ENCODE results near the gene TMC2.

The TMC2 gene

DNA sequence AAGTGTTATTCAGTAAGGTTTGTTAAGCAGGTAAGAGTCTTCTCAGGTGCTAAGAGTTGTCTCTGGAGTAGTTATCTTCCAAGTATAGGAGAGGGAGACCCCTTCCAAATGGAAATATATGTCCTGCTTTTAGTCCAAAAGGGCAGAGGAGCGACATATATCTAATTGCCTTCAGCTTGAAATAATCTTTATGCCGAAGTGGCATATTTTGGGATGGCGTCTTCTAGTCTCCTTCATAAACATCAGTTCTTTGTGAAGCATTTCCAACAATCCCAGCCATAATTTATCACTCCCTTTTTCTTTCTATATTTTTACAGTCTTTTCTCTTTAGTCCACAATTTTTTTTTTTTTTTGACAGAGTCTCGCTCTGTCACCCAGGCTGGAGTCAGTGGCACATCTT lies 6.0 kb downstream of the TMC2 start:
- Histone ChIP-seq H3K9me3 (ENCODE audit: control insufficient read depth in 2 of 2, low read length in 2 of 2) (no peaks in the 10 kb centered on the region), H3K27me3 (ENCODE audit: control insufficient read depth in 1 of 2, insufficient read depth in 2 of 2, low read length in 2 of 2) (peaks cover 6 to 9% of the 10 kb centered on the region in 2 donors), H3K4me3 (ENCODE audit: low read length in 2 of 2) (no peak overlapping the region), H3K4me1 (ENCODE audit: control insufficient read depth, insufficient read depth, low read length) (no peaks in the 10 kb centered on the region), H3K27ac (ENCODE audit: low read length) (no peak overlapping the region), H3K9ac (ENCODE audit: low read length in 2 of 2) (no peak overlapping the region), H3K36me3 (ENCODE audit: control insufficient read depth in 2 of 2, insufficient read depth in 2 of 2, low read length in 2 of 2) (no peaks in the 10 kb centered on the region)

DNA sequence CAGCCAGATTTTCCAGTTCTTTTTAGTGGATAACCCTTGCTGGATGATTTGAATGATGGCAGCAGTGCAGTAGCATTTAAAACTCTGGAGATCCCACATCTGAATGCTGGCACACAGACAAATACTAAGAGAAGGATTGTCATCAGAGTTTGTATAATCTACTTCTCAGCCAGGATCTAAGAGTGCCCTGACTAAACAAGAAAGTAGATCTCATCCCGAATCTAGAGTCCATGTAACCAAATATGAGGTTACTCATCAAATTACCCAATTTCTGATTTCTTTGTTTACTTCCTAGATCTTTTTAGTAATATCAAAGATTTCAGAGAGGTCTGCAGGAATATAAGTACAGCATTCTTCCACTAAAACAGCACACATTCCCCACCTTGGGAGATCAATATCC lies 7.8 kb downstream of the TMC2 start:
- H3K4me3 ChIP-seq (ENCODE audit: low read length in 2 of 2), result no peak overlapping the region
- no peaks in the 10 kb centered on the region for H3K36me3 ChIP-seq (ENCODE audit: control insufficient read depth in 2 of 2, insufficient read depth in 2 of 2, low read length in 2 of 2)
- peaks cover 0 to 4% of the 10 kb centered on the region in 2 donors for H3K27me3 ChIP-seq (ENCODE audit: control insufficient read depth in 1 of 2, insufficient read depth in 2 of 2, low read length in 2 of 2)
- H3K9me3 ChIP-seq (ENCODE audit: control insufficient read depth in 2 of 2, low read length in 2 of 2), result no peaks in the 10 kb centered on the region
- no peak overlapping the region for H3K9ac ChIP-seq (ENCODE audit: low read length in 2 of 2)
- H3K4me1 ChIP-seq (ENCODE audit: control insufficient read depth, insufficient read depth, low read length), result no peaks in the 10 kb centered on the region
- no peak overlapping the region for H3K27ac ChIP-seq (ENCODE audit: low read length)

DNA sequence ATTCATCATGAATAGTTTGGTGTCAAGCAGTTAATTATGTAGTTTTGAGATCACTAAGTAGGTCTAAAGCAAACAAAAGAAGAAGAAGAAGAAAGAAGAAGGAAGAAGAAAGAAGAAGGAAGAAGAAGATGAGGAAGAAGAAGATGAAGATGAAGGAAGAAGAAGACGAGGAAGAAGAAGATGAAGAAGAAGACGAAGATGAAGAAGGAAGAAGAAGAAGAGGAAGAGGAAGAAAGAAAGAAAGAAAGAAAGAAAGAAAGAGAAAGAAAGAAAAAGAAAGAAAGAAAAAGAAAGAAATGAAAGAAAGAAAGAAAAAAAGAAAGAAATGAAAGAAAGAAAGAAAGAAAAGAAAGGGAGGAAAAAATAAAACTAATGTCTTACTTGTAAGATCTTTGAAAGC lies 9.2 kb downstream of the TMC2 start:
- Histone ChIP-seq H3K4me1 (ENCODE audit: control insufficient read depth, insufficient read depth, low read length) (no peaks in the 10 kb centered on the region), H3K27ac (ENCODE audit: low read length) (no peak overlapping the region), H3K9ac (ENCODE audit: low read length in 2 of 2) (no peak overlapping the region), H3K9me3 (ENCODE audit: control insufficient read depth in 2 of 2, low read length in 2 of 2) (no peaks in the 10 kb centered on the region), H3K4me3 (ENCODE audit: low read length in 2 of 2) (no peak overlapping the region), H3K27me3 (ENCODE audit: control insufficient read depth in 1 of 2, insufficient read depth in 2 of 2, low read length in 2 of 2) (peaks cover 0 to 4% of the 10 kb centered on the region in 2 donors), H3K36me3 (ENCODE audit: control insufficient read depth in 2 of 2, insufficient read depth in 2 of 2, low read length in 2 of 2) (no peaks in the 10 kb centered on the region)

DNA sequence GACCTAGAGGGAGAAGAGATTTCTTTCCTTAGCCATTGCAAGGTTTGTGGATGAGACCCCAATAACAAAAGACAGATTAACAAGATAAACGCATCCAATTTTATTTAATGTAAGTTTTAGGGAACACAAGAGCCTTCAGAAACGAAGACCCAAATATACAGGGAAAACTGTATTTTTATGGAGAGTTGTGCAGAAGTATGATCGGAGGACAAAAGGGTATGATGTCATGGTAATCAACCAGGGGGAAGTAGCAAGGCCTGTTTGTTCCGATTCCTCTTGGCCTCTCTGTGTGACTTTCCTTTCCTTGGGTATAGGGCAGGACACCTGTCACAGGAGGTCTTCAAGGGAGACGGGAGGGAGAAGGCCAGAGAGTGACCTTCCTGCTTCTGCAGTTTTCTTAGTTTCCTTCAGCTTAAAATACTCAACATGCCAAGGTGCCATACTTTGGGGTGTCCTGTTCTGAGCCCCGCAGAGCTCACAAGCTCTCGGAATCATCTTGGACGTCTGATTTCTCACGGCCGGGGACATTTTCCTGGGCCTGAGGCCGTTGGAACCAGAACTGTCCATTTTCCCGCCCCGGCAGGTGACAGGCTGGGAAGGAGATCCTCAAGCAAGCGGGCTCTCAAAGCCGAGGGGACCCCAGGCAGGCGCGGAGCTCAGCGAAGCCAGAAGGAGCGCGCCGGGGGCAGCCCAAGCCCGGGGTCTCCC lies 21.7 kb downstream of the TMC2 start:
- peak overlapping the region in 1 of 2 donors; percentile 22 for H3K4me3 ChIP-seq (ENCODE audit: low read length in 2 of 2)
- H3K9me3 ChIP-seq (ENCODE audit: control insufficient read depth in 2 of 2, low read length in 2 of 2), result no peaks in the 10 kb centered on the region
- peaks cover 28% of the 10 kb centered on the region in 2 donors for H3K27me3 ChIP-seq (ENCODE audit: control insufficient read depth in 1 of 2, insufficient read depth in 2 of 2, low read length in 2 of 2)
- peaks cover 7% of the 10 kb centered on the region for H3K4me1 ChIP-seq (ENCODE audit: control insufficient read depth, insufficient read depth, low read length)
- H3K9ac ChIP-seq (ENCODE audit: low read length in 2 of 2), result no peak overlapping the region
- H3K36me3 ChIP-seq (ENCODE audit: control insufficient read depth in 2 of 2, insufficient read depth in 2 of 2, low read length in 2 of 2), result no peaks in the 10 kb centered on the region
- H3K27ac ChIP-seq (ENCODE audit: low read length), result no peak overlapping the region

DNA sequence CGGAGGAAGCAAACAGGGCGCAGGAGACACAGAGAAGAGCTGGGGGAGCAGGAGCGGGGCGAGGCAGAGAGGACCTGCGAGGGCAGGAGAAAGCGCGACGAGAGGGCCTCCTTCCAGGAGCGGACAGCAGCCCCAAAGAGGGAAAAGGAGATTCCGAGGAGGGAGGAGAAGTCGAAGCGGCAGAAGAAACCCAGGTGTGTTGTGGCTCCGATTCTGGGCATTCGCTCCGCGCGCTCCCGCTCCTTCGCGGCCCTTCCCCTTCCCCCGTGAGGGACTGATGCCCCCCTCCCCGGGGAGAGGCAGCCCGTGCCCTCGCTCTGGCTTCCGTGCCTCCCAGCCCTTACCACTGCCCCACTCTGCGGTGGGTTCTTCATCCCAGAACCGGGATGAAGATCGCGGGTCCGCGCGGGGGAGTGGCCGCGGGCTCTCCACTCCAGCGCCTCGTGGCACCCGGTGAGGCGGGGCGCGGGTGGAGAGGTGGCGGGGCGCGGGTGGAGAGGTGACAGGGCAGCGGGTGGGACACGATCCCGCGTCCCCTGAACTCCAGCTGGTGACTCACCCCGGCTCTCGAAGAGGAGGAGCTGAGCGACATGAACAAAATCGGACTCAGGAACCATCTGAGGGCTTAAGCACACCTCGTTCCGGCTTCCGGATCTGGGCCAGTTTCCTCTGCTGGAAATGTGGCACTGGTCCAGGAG lies 22.4 kb downstream of the TMC2 start:
- Histone ChIP-seq H3K4me3 (ENCODE audit: low read length in 2 of 2) (peak overlapping the region; percentile 22 to 40), H3K9ac (ENCODE audit: low read length in 2 of 2) (no peak overlapping the region), H3K27me3 (ENCODE audit: control insufficient read depth in 1 of 2, insufficient read depth in 2 of 2, low read length in 2 of 2) (peaks cover 28% of the 10 kb centered on the region in 2 donors), H3K4me1 (ENCODE audit: control insufficient read depth, insufficient read depth, low read length) (peaks cover 7% of the 10 kb centered on the region), H3K36me3 (ENCODE audit: control insufficient read depth in 2 of 2, insufficient read depth in 2 of 2, low read length in 2 of 2) (no peaks in the 10 kb centered on the region), H3K9me3 (ENCODE audit: control insufficient read depth in 2 of 2, low read length in 2 of 2) (no peaks in the 10 kb centered on the region), H3K27ac (ENCODE audit: low read length) (no peak overlapping the region)

DNA sequence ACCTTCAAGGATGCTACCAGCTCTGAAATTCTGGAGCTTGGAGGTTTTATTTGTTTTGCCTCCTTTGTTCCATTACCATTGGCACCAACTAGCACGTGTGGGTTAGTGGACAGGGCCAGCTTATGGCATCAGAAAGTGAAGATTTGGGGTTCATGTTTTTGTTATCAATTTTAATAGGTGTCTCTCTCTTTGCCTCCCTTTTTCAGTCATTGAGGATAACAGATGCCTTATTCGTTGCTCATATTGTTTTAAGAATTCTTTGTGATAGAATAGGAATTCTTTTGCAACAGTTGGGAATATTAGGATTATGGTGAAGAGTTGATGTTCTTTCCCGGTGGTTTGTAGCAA lies 22.9 kb downstream of the TMC2 start:
- H3K27me3 ChIP-seq (ENCODE audit: control insufficient read depth in 1 of 2, insufficient read depth in 2 of 2, low read length in 2 of 2), result peaks cover 28% of the 10 kb centered on the region in 2 donors
- no peak overlapping the region for H3K27ac ChIP-seq (ENCODE audit: low read length)
- H3K9me3 ChIP-seq (ENCODE audit: control insufficient read depth in 2 of 2, low read length in 2 of 2), result no peaks in the 10 kb centered on the region
- H3K4me1 ChIP-seq (ENCODE audit: control insufficient read depth, insufficient read depth, low read length), result peaks cover 7% of the 10 kb centered on the region
- peak overlapping the region in 1 of 2 donors; percentile 22 for H3K4me3 ChIP-seq (ENCODE audit: low read length in 2 of 2)
- no peaks in the 10 kb centered on the region for H3K36me3 ChIP-seq (ENCODE audit: control insufficient read depth in 2 of 2, insufficient read depth in 2 of 2, low read length in 2 of 2)
- H3K9ac ChIP-seq (ENCODE audit: low read length in 2 of 2), result no peak overlapping the region

DNA sequence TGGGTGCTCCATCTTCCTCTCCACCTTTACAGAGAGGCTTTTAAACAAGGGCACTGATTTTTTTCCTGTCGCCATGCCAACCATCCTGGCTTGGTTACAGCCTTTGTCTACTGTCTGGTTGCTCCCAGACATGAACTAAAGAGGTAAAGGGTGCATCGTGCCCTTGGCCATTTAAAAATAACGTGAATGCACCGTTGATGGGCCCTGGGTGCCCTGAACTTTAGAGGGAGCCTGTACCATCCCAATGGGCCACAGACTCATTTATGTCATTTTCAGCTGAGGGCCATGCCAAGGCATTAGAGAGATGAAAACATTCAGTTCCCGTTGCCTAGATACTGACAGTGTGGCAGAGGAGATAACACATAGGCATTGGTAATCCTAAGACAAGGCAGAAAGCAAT lies 23.3 kb downstream of the TMC2 start:
- Histone ChIP-seq H3K36me3 (ENCODE audit: control insufficient read depth in 2 of 2, insufficient read depth in 2 of 2, low read length in 2 of 2) (no peaks in the 10 kb centered on the region), H3K27ac (ENCODE audit: low read length) (no peak overlapping the region), H3K27me3 (ENCODE audit: control insufficient read depth in 1 of 2, insufficient read depth in 2 of 2, low read length in 2 of 2) (peaks cover 28 to 31% of the 10 kb centered on the region in 2 donors), H3K9ac (ENCODE audit: low read length in 2 of 2) (no peak overlapping the region), H3K4me3 (ENCODE audit: low read length in 2 of 2) (no peak overlapping the region), H3K4me1 (ENCODE audit: control insufficient read depth, insufficient read depth, low read length) (peaks cover 7% of the 10 kb centered on the region), H3K9me3 (ENCODE audit: control insufficient read depth in 2 of 2, low read length in 2 of 2) (no peaks in the 10 kb centered on the region)

DNA sequence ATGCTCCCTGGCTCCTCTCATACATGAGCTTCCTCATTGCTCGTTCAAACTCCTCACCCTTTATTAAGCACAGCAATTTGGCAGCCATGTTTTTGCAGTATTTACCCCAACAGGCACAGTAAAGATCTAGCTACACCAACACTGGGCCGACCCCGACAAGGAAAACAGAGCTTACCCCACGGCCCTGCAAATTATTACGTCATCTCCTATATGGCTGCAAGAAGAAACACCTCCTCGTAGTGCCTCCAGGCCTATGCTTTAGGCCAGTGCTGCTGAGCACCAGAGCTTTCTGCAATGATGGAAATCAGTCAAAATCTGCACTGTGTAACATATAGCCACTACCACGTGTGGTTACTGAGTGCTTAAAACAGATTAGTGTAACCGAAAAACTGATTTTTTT lies 26.7 kb downstream of the TMC2 start:
- peaks cover 21 to 35% of the 10 kb centered on the region in 2 donors for H3K27me3 ChIP-seq (ENCODE audit: control insufficient read depth in 1 of 2, insufficient read depth in 2 of 2, low read length in 2 of 2)

DNA sequence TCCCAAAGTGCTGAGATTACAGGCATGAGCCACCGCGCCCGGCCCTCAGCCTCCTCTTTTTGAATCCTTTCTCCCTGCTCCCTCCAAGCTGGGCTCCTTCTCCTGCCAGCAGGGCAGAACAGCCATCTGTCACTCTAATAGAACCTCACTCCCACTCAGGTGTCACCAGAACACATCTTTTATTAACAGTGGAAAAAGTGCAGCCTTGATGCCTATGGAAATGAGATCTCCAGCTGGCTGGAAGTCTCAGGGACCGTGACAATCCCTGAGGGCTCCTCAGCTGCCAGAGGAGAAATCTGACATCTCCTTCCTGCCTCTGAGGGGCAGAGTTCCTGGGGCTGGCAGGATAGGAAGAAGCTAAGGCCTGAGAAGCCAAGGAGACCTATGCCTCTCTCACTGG lies 28.0 kb downstream of the TMC2 start:
- H3K27ac ChIP-seq (ENCODE audit: low read length), result no peak overlapping the region
- no peaks in the 10 kb centered on the region for H3K4me1 ChIP-seq (ENCODE audit: control insufficient read depth, insufficient read depth, low read length)
- H3K36me3 ChIP-seq (ENCODE audit: control insufficient read depth in 2 of 2, insufficient read depth in 2 of 2, low read length in 2 of 2), result no peaks in the 10 kb centered on the region
- peaks cover 10 to 28% of the 10 kb centered on the region in 2 donors for H3K27me3 ChIP-seq (ENCODE audit: control insufficient read depth in 1 of 2, insufficient read depth in 2 of 2, low read length in 2 of 2)
- no peaks in the 10 kb centered on the region for H3K9me3 ChIP-seq (ENCODE audit: control insufficient read depth in 2 of 2, low read length in 2 of 2)
- no peak overlapping the region for H3K9ac ChIP-seq (ENCODE audit: low read length in 2 of 2)
- H3K4me3 ChIP-seq (ENCODE audit: low read length in 2 of 2), result no peak overlapping the region

More for the DNA sequence above, 26.7 kb downstream of the TMC2 start:
- no peaks in the 10 kb centered on the region for H3K9me3 ChIP-seq (ENCODE audit: control insufficient read depth in 2 of 2, low read length in 2 of 2)
- peaks cover 7% of the 10 kb centered on the region for H3K4me1 ChIP-seq (ENCODE audit: control insufficient read depth, insufficient read depth, low read length)
- no peak overlapping the region for H3K9ac ChIP-seq (ENCODE audit: low read length in 2 of 2)
- no peak overlapping the region for H3K4me3 ChIP-seq (ENCODE audit: low read length in 2 of 2)
- H3K27ac ChIP-seq (ENCODE audit: low read length), result no peak overlapping the region
- H3K36me3 ChIP-seq (ENCODE audit: control insufficient read depth in 2 of 2, insufficient read depth in 2 of 2, low read length in 2 of 2), result no peaks in the 10 kb centered on the region

DNA sequence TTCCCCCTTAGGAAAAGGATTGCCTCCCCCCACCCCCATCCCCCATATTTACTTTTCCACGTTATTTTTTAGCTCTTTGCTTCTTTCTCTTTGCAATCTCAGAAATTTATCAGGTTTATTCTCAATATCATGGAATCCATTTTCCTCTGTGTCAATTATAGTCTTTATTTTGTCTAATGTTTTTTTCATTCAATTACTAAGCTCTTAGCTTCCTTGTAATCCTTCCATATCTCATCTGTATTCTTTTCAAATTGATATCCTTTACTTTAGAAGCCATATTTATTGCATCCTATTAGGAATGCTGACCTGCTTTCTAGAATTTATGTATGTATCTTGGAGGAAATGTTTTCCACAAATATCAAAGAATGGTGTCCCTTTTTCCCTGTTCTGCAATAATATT lies 39.3 kb downstream of the TMC2 start:
- Histone ChIP-seq H3K4me3 (ENCODE audit: low read length in 2 of 2) (no peak overlapping the region), H3K27me3 (ENCODE audit: control insufficient read depth in 1 of 2, insufficient read depth in 2 of 2, low read length in 2 of 2) (peaks cover 0 to 6% of the 10 kb centered on the region in 2 donors), H3K9ac (ENCODE audit: low read length in 2 of 2) (no peak overlapping the region), H3K4me1 (ENCODE audit: control insufficient read depth, insufficient read depth, low read length) (no peaks in the 10 kb centered on the region), H3K36me3 (ENCODE audit: control insufficient read depth in 2 of 2, insufficient read depth in 2 of 2, low read length in 2 of 2) (no peaks in the 10 kb centered on the region), H3K27ac (ENCODE audit: low read length) (no peak overlapping the region), H3K9me3 (ENCODE audit: control insufficient read depth in 2 of 2, low read length in 2 of 2) (no peaks in the 10 kb centered on the region)

DNA sequence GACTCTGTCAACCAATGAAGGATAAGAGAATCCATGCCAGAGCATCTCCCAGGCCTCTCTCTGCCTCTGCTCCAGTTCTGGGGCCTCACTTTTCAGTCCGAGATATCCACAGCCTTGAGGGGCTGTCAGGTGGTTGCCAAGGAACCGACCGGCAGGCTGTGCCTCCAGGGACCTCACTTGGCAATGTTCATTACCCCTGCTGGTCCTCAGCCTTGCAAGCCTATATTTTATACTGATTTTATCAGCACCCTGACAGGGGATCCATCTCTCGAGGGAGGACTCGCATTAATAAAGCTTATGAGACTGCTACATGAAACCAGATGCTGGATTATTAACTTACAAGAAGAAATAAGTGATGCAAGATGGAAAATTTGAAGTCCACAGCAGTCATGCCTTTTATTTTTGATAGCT lies 39.9 kb downstream of the TMC2 start:
- Histone ChIP-seq H3K36me3 (ENCODE audit: control insufficient read depth in 2 of 2, insufficient read depth in 2 of 2, low read length in 2 of 2) (no peaks in the 10 kb centered on the region), H3K27me3 (ENCODE audit: control insufficient read depth in 1 of 2, insufficient read depth in 2 of 2, low read length in 2 of 2) (peaks cover 0 to 6% of the 10 kb centered on the region in 2 donors)

More for the DNA sequence above, 39.9 kb downstream of the TMC2 start:
- no peak overlapping the region for H3K4me3 ChIP-seq (ENCODE audit: low read length in 2 of 2)
- H3K9ac ChIP-seq (ENCODE audit: low read length in 2 of 2), result no peak overlapping the region
- no peaks in the 10 kb centered on the region for H3K9me3 ChIP-seq (ENCODE audit: control insufficient read depth in 2 of 2, low read length in 2 of 2)
- H3K27ac ChIP-seq (ENCODE audit: low read length), result no peak overlapping the region
- no peaks in the 10 kb centered on the region for H3K4me1 ChIP-seq (ENCODE audit: control insufficient read depth, insufficient read depth, low read length)

Data from stomach smooth muscle (tissue), 2 donors.